Measurements from ENCODE around the gene ATP8B1.

- TF ChIP-seq MYC (IDR thresholded peaks at IDR 0.05; ENCODE audit: low read depth, low read length) (no peak), MYC (CRISPR knock-in tag; IDR thresholded peaks at IDR 0.05; ENCODE audit: borderline replicate concordance, low read depth) (no peak), CTCF (IDR thresholded peaks at IDR 0.05 in 2 of 3, conservative IDR thresholded peaks at IDR 0.05 in 1 of 3; ENCODE audit: insufficient read depth in 2 of 3, low read depth in 1 of 3, low read length in 3 of 3) (no peak), RUNX1 (IDR thresholded peaks at IDR 0.05; ENCODE audit: low read depth) (no peak), GTF2A2 (tag; IDR thresholded peaks at IDR 0.05) (no peak), ZBTB1 (CRISPR knock-in tag; IDR thresholded peaks at IDR 0.05; ENCODE audit: borderline replicate concordance, low read depth) (no peak), SRF (CRISPR knock-in tag; IDR thresholded peaks at IDR 0.05) (no peak), SPI1 (IDR thresholded peaks at IDR 0.05; ENCODE audit: borderline replicate concordance, low read depth, low read length) (no peak), RAD21 (CRISPR knock-in tag; conservative IDR thresholded peaks at IDR 0.05 in 1 of 2, IDR thresholded peaks at IDR 0.05 in 1 of 2) (no peak), RCOR1 (IDR thresholded peaks at IDR 0.05; ENCODE audit: borderline replicate concordance in 1 of 2, low read depth in 2 of 2, low read length in 2 of 2) (no peak)
- TF ChIP-seq, protein P1, sequence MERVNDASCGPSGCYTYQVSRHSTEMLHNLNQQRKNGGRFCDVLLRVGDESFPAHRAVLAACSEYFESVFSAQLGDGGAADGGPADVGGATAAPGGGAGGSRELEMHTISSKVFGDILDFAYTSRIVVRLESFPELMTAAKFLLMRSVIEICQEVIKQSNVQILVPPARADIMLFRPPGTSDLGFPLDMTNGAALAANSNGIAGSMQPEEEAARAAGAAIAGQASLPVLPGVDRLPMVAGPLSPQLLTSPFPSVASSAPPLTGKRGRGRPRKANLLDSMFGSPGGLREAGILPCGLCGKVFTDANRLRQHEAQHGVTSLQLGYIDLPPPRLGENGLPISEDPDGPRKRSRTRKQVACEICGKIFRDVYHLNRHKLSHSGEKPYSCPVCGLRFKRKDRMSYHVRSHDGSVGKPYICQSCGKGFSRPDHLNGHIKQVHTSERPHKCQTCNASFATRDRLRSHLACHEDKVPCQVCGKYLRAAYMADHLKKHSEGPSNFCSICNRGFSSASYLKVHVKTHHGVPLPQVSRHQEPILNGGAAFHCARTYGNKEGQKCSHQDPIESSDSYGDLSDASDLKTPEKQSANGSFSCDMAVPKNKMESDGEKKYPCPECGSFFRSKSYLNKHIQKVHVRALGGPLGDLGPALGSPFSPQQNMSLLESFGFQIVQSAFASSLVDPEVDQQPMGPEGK (CRISPR knock-in tag; IDR thresholded peaks at IDR 0.05; ENCODE audit: borderline replicate concordance) = no peak
These were observed 31.9 kb downstream of the ATP8B1 start for GRCh38 chr18:57771193-57771592.
